ENCODE data around the gene ZBTB20.

Gene ZBTB20

GRCh38 chr3:114572364-114573062 is 574.6 kb downstream of the ZBTB20 start:
- no peak for DNase-seq (ENCODE audit: low spot score)

GRCh38 chr3:114571363-114571762 is 575.7 kb downstream of the ZBTB20 start:
- DNase-seq (ENCODE audit: low spot score), result no peak

GRCh38 chr3:114569186-114569585 is 577.9 kb downstream of the ZBTB20 start:
- no peak for DNase-seq (ENCODE audit: low spot score)

GRCh38 chr3:114567771-114568170 is 579.3 kb downstream of the ZBTB20 start:
- DNase-seq (ENCODE audit: low spot score), result no peak

GRCh38 chr3:114566767-114567166 is 580.3 kb downstream of the ZBTB20 start:
- no peak for DNase-seq (ENCODE audit: low spot score)

- no peak for DNase-seq (ENCODE audit: low spot score)
Observed at GRCh38 chr3:114566162-114566755, 580.8 kb downstream of the ZBTB20 start.

GRCh38 chr3:114565216-114565615 is 581.9 kb downstream of the ZBTB20 start:
- DNase-seq (ENCODE audit: low spot score), result no peak

GRCh38 chr3:114563720-114564119 is 583.4 kb downstream of the ZBTB20 start:
- DNase-seq (ENCODE audit: low spot score), result no peak

- no peak for DNase-seq (ENCODE audit: low spot score)
Observed at GRCh38 chr3:114562557-114562956, 584.5 kb downstream of the ZBTB20 start.

- peak; percentile 2 for DNase-seq (ENCODE audit: low spot score)
Observed at GRCh38 chr3:114558271-114558670, 588.8 kb downstream of the ZBTB20 start.

GRCh38 chr3:114557791-114558190 is 589.3 kb downstream of the ZBTB20 start:
- DNase-seq (ENCODE audit: low spot score), result no peak

GRCh38 chr3:114556657-114557213 is 590.4 kb downstream of the ZBTB20 start:
- no peak for DNase-seq (ENCODE audit: low spot score)

- no peak for DNase-seq (ENCODE audit: low spot score)
Observed at GRCh38 chr3:114554731-114555130, 592.4 kb downstream of the ZBTB20 start.

- no peak for DNase-seq (ENCODE audit: low spot score)
Observed at GRCh38 chr3:114553949-114554593, 593.0 kb downstream of the ZBTB20 start.

GRCh38 chr3:114552527-114552812 is 594.6 kb downstream of the ZBTB20 start:
- no peak for DNase-seq (ENCODE audit: low spot score)

- DNase-seq (ENCODE audit: low spot score), result no peak
Observed at GRCh38 chr3:114551770-114552526, 595.1 kb downstream of the ZBTB20 start.

GRCh38 chr3:114550165-114550564 is 596.9 kb downstream of the ZBTB20 start:
- no peak for DNase-seq (ENCODE audit: low spot score)

GRCh38 chr3:114545193-114545592 is 601.9 kb downstream of the ZBTB20 start:
- DNase-seq (ENCODE audit: low spot score), result no peak

- DNase-seq (ENCODE audit: low spot score), result no peak
Observed at GRCh38 chr3:114542359-114542758, 604.7 kb downstream of the ZBTB20 start.

- DNase-seq (ENCODE audit: low spot score), result no peak
Observed at GRCh38 chr3:114539525-114539924, 607.6 kb downstream of the ZBTB20 start.

GRCh38 chr3:114538211-114538610 is 608.9 kb downstream of the ZBTB20 start:
- no peak for DNase-seq (ENCODE audit: low spot score)

GRCh38 chr3:114528517-114528916 is 618.6 kb downstream of the ZBTB20 start:
- no peak for DNase-seq (ENCODE audit: low spot score)
